ENCODE results near the gene ANTKMT. TPM values are rescaled to one million over a fixed set of nuclear protein-coding genes. Genes with fewer than 3 reads are reported as not detected.
A peak's percentile ranks its signal among the peaks of the same experiment; 100 is the strongest.

Gene ANTKMT
- 42.3 and 54.6 TPM in 2 replicates for total RNA-seq (2014; rRNA removed; shearing (Covaris generic))
- 33.5 and 38.4 TPM in 2 replicates for polyA plus RNA-seq (2015; cell fraction: cytosol; rRNA removed)
- polyA plus RNA-seq (2015; cell fraction: nucleus; rRNA removed) = 36.5 and 40.5 TPM in 2 replicates

GRCh38 chr16:720990-721764 lies at the start of gene ANTKMT:
Gene ANTKMT (plus strand): TSS chr16:721146. CDS start chr16:721275, 129 bp downstream.
- peak; percentile 74 for DNase-seq (ENCODE audit: low read depth)

DNA sequence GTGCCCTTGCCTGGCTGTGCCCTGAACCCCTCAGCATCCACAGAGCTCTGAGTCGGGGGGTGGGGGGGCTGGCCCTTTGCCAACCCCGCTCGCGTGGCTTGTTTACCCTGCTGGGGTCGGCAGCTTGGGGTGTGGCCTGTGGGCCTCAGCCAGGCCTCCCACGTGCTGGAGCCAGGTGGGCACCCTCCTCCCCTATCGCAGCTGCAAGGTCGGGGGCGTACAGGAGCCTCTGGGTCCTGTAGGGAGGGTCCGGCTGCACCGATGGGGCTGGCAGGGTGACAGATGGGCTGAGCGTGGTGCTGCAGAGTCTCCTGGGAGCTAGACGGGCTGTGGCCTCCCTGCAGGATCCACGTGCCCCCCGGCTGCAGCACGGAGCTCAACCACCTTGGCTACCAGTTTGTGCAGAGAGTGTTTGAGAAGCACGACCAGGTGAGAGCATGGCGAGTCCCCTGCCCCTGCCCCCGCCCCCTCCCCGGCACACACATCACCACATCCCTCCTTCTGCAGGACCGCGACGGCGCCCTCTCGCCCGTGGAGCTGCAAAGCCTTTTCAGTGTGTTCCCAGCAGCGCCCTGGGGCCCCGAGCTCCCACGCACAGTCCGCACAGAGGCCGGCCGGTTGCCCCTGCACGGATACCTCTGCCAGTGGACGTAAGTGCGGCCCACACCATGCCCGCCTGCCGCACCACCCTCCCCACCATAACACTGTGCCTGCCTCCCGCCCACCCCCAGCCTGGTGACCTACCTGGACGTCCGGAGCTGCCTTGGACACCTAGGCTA lies 49.4 kb upstream of the ANTKMT start:
- no peak for DNase-seq (ENCODE audit: low read depth)

GRCh38 chr16:672371-672770 lies 48.6 kb upstream of the ANTKMT start:
- no peak for DNase-seq (ENCODE audit: low read depth)

DNA sequence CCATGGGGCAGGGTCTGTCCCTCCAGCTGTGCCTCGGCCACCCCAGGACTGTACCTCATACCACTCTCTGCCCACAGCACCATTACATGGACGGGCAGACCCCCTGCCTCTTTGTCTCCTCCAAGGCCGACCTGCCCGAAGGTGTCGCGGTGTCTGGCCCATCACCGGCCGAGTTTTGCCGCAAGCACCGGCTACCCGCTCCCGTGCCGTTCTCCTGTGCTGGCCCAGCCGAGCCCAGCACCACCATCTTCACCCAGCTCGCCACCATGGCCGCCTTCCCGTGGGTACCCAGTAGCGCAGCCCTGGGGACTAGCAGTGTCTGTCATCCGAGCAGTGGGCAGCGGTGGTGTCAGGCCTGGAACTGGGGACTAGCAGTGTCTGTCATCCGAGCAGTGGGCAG lies 48.1 kb upstream of the ANTKMT start:
- DNase-seq (ENCODE audit: low read depth) = no peak

DNA sequence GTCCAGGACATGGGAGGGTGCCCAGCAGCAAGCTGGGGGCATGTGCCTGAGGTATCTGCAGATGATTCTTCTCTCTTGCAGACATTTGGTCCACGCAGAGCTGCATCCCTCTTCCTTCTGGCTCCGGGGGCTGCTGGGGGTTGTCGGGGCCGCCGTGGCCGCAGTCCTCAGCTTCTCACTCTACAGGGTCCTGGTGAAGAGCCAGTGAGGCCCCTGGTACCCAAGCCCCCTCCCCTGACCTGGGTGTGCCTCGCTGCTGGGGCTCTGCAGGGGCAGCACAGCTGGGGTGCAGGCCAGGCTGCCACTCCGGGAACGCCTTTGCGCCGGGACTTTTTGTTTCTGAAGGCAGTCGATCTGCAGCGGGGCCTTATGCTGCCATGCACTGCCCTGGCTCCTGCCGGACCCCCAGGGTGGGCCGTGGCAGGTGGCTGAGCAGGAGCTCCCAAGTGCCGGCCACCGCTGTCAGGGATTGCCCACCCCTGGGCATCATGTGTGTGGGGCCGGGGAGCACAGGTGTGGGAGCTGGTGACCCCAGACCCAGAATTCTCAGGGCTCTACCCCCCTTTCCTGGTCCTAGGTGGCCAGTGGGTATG lies 47.5 kb upstream of the ANTKMT start:
- DNase-seq (ENCODE audit: low read depth) = no peak

- DNase-seq (ENCODE audit: low read depth) = no peak
These were observed 46.6 kb upstream of the ANTKMT start for GRCh38 chr16:674214-674881.

DNA sequence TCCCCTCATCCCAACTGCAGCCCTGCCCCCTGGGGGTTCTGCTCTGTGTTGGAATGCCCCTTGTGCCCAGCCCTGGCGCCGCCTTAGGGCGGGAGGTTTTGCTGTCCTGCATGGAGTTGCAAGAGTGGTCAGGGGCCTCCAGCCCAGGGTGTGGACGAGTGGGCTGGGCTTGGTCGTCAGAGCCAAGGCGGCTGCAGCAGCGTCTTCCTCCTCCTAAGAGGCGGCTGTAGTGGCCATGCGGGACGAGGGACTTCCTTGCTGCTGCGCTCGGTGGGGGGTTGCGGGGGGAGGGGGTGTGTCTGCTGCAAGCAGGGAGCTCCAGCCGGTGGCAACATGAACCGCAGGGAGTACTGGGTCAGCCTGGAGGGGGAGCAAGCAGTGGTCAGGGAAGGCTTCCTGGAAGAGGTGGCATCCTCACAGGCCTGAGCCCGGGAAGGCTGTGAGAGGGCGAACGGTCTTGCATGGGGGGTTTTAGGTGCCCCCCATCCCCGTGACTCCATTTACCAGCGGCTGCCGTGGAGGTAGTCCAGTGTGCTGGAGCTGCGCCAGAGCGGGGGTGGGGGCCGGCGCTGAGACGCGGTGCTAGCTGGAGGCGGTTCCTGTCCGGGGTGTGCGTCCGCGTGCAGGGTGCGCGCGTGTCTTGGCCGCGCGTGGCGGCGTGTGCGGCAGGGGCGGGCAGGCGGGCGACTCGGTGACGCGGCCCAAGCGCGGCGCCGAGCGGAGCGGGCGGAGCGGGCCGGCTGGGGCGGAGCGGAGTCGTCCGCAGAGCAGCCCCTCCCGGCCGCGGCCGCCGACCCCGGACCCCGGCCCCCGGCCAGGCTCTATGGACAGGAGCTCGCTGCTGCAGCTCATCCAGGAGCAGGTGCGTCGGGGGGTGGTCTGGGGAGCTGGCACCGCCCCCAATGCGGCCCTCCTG lies 45.7 kb upstream of the ANTKMT start, which contains the start of gene RHBDL1:
TSS of gene RHBDL1 (plus strand) at position 704 of the 916 bp plus-strand sequence. CDS start at position 824, 120 bp downstream.
- DNase-seq (ENCODE audit: low read depth) = no peak

GRCh38 chr16:675884-676564 lies 44.9 kb upstream of the ANTKMT start:
- DNase-seq (ENCODE audit: low read depth) = no peak

DNA sequence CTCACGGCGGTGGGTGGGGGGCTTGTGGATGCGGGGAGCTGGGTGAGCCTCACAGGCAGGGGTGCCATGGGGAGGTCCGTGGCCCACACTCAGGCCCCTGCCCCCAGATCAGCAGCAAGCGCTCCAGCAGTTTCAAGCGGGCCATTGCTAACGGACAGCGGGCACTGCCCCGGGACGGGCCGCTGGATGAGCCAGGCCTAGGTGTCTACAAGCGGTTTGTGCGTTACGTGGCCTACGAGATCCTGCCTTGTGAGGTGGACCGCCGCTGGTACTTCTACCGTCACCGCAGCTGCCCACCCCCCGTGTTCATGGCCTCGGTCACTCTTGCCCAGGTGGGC lies 44.4 kb upstream of the ANTKMT start:
- DNase-seq (ENCODE audit: low read depth) = no peak

GRCh38 chr16:676913-677312 lies 44.0 kb upstream of the ANTKMT start:
- no peak for DNase-seq (ENCODE audit: low read depth)

DNA sequence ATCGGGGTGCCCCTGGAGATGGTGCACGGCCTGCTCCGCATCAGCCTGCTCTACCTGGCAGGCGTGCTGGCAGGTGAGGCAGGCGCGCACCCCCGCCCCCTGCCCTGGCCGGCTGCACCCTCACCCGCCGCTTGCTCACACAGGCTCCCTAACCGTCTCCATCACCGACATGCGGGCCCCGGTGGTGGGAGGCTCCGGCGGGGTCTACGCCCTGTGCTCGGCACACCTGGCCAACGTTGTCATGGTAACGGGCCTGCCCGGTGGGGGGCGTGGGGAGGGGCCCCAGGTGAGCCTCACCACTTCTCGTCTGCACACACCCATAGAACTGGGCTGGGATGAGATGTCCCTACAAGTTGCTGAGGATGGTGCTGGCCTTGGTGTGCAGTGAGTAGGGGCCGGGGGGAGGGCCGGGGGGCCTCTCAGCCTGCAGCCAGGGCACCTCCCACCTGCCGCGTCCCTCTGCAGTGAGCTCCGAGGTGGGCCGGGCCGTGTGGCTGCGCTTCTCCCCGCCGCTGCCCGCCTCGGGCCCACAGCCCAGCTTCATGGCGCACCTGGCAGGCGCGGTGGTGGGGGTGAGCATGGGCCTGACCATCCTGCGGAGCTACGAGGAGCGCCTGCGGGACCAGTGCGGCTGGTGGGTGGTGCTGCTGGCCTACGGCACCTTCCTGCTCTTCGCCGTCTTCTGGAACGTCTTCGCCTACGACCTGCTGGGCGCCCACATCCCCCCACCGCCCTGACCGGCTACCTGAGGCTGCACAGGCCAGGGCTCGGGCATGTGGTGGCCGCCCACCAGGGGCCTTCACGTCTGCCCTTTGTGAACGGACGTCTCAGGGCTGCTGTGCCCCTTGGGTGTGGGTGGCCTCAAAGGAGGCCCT lies 43.4 kb upstream of the ANTKMT start:
- DNase-seq (ENCODE audit: low read depth) = no peak

DNA sequence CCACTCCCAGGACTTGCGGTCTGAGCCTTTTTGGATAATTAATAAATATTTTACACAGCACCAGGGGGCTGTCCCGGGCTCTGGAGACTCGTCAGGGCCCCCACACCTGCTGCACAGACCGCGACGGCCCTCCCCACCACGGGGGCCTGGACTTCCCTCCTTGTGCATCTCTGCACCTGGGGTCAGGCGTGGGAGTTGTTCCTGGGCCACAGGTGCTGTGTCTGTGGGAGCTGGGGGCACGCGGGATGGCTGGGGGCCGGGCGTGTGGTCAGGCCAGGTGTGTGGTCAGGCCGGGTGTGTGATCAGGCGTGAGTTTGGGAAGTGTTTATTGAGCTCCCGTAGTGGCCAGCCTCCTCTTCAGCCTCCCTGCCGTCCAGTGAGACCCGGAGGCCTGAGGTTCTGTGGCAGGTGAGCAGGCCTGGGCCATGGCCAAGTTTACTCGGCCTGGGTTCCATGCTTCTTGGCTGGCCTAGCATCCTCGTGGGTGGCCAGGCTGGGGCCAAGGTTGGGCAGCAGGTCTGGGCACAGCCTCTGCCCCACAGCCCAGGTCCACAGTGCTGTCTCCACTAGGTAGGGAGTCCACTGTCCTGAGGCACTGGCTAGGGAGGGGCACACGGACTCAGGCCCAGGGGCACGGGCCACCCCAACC lies 42.6 kb upstream of the ANTKMT start:
- DNase-seq (ENCODE audit: low read depth) = no peak

DNA sequence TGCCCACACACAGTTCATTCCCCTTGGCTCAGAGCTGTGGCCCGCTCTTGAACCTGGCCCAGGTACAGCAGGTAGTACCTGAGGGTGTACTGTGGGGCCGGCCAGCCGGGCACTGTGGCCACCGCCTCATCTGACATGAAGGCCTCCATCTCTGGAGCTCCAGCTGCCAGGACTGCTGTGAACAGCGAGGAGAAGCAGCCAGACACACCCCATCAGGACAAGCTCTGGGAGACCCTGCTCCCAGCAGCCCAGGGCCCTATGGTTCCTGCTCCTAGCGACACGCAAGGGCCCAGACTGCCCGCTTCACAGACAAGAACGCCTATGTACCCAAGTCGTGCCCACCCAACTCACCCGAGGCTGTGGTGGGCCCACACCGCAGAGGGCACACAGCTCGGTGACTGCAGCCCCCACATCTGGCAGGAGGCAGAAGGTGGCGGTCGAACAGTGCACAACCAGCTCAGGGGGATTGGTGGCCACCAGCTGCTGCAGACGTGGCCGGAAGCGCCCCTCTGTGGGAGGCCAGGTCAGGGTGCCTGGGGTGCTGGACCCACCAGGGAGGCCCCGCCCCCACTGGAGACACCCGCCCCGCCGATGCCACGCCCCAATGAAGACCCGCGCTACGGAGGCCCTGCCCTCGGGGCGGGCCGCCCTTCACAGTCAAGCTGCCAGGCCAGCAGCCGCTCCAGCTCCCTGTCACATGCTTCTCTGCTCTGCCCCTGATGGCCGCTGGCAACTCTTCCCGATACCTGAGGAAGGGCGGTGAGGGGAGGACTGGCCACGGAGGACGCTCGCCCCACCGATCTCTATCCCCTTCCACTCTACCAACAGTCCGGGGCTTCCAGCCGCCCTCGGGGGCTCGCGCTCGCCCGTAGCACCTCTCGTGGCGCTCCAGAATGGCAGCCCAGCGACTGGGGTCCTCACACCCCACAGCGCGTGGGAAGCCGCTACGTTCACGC lies 41.8 kb upstream of the ANTKMT start:
- peak; percentile 50 for DNase-seq (ENCODE audit: low read depth)

- peak; percentile 68 for DNase-seq (ENCODE audit: low read depth)
These were observed 40.9 kb upstream of the ANTKMT start, which contains the start of gene STUB1 for GRCh38 chr16:679814-680624. Gene STUB1 (plus strand): TSS chr16:680410. CDS start chr16:680526, 116 bp downstream.

GRCh38 chr16:680625-680945 lies 40.4 kb upstream of the ANTKMT start:
- DNase-seq (ENCODE audit: low read depth) = no peak
